SH-SY5Y (cell line): Measurements from ENCODE around the gene VPS33A.

Source experiments
- GATA2 ChIP-seq: IDR thresholded peaks from 2 replicates; pipeline ENCODE4 v1.6.1; 2011; ENCODE audit warnings: mild to moderate bottlenecking, low read depth, low read length
- GATA3 ChIP-seq: IDR thresholded peaks from 2 replicates; pipeline ENCODE4 v1.6.1; 2011; ENCODE audit warnings: low read depth, mild to moderate bottlenecking, low read length, moderate library complexity

DNA sequence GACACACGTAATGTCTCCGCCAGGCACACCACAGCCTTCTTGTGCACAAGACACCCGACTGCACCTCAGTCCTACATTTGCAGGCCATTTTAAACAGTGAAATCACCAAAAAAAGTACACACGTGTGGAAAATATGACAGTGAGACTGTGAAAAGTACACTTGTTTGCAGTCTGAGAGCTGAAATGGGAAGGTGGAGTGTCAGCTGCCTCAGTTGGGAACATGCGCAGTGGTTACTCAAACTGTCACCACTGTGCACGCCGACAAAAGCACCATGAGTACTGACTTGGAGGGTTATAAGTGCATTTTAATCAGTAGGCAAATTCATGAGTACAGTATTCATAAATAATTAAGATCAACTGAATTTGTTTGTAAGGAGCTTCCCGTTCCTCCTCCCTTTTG is 15.8 kb downstream of the VPS33A start:
- TF ChIP-seq GATA2, result no peak
- TF ChIP-seq GATA3, result no peak
